ENCODE data around the gene SCN2A. TPM values are rescaled to one million over a fixed set of nuclear protein-coding genes. Genes with fewer than 3 reads are reported as not detected.

SCN2A gene
- under 0.01 and 0.77 TPM in 2 replicates for total RNA-seq

DNA sequence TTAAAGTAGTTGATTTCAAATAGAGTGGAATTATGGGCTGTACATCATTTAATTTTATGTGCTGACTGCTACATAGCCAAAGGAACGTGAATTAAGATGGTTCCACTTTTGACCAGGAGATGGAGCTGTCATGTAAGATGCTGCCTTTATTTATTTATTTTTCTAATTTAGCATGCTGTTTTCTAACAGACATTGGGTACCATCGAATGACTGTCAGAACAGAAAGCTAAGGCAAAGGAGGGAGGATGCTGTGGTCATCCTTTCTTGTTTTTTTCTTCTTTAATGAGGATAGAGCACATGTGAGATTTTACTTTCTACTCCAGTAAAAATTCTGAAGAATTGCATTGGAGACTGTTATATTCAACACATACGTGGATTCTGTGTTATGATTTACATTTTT is at the start of gene SCN2A:
Gene SCN2A (plus strand): TSS at position 185 of the 400 bp plus-strand sequence. CDS start 56,410 bp downstream, outside the sequence.

DNA sequence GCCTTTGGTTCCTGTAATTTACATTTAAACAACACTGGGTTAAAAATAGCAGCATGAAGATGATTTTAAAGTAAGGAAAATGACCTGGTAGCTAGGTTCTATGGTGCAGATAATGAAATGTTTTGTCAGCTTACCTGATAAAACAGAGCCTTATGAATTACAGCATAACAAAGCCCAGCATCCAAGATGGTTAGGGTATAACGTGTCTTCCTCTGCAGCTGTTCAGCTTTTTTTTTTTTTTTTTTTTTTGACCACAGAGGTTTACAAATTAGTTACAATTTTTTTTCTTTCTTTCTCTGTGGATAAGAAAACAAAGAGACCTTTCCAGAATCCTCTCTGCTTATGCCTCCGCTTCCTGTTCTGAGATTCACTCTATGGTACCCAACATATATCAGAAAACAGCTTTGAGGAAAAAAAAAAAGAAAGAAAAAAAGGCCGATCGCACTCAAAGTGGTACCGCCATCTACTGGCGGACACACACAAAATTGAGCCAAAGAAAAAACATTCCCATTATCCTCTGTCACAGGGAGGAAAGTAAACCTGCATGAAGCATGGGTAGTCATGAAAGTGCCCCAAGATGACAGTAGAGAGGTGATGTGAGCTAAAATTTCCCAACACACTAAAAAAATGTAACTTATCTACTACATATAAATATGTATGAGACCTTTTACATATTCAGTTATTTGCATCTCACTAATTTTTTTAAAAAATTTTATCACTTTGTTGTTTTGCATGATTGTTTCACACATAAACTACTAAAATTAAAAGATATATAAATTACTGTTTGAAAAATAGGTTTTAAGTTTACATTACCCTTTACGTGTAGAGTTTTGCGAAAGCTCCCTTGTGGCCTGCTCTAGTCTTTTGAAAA is 35.3 kb upstream of the SCN2A start, which contains the start of gene SCN3A:
Gene SCN3A (minus strand): TSS at position 362 of the 871 bp plus-strand sequence. CDS start 27,656 bp downstream, outside the sequence.

Other genes starting within 250 kb of the SCN2A start
- not detected in 2 replicates for gene SCN3A, start 35.4 kb upstream of the SCN2A start, total RNA-seq
- gene CSRNP3, start 230.3 kb downstream of the SCN2A start, total RNA-seq: 1.2 and 2.7 TPM in 2 replicates

Measured in pericardium fibroblast (primary cell).